ENCODE data around the gene SLC10A7.

SLC10A7 gene

DNA sequence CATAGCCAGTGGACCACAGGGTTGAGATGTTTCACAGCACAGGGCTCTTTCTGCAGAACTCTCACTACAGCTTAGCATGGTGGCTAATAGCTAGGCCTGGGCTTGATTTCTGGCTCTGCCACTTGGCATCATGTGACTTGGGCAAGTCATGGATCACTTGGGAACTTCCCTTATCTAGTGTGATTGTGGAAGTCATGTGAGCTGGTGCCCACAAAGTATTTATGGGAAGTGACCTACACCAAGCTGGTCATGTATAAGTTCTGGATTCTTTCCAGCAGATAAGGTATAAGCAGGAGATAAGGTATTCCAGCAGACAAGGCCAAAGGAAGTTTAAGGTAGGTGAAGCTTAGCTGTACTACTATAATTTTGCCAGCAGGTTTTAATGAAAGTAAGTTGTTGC is 246.4 kb downstream of the SLC10A7 start:
- Histone ChIP-seq H3K4me1 (ENCODE audit: insufficient read depth, low read length, severe bottlenecking) (no peaks in the 10 kb centered on the region), H3K9me3 (ENCODE audit: low read length) (no peaks in the 10 kb centered on the region), H3K4me2 (ENCODE audit: low read length) (no peak overlapping the region), H3F3A (ENCODE audit: insufficient read depth, low read length) (no peaks in the 10 kb centered on the region), H2AFZ (ENCODE audit: low read length) (no peak overlapping the region), H3K27ac (ENCODE audit: low read depth, low read length, poor library complexity, severe bottlenecking) (no peak overlapping the region), H3K9me2 (ENCODE audit: low read depth, low read length) (no peaks in the 10 kb centered on the region), H3K79me2 (ENCODE audit: insufficient read depth, low read length) (no peaks in the 10 kb centered on the region), H3K4me3 (ENCODE audit: low read depth, low read length, poor library complexity, severe bottlenecking) (no peak overlapping the region), H3K9ac (ENCODE audit: low read length) (no peak overlapping the region), H4K20me1 (ENCODE audit: insufficient read depth, low read length) (no peaks in the 10 kb centered on the region), H3K27me3 (ENCODE audit: insufficient read depth, low read length) (no peaks in the 10 kb centered on the region), H3K36me3 (ENCODE audit: insufficient read depth, low read length) (no peaks in the 10 kb centered on the region)
- no peak for TF ChIP-seq EZH2 (IDR thresholded peaks at IDR 0.05; ENCODE audit: borderline replicate concordance, low read length)
- TF ChIP-seq, protein P1, sequence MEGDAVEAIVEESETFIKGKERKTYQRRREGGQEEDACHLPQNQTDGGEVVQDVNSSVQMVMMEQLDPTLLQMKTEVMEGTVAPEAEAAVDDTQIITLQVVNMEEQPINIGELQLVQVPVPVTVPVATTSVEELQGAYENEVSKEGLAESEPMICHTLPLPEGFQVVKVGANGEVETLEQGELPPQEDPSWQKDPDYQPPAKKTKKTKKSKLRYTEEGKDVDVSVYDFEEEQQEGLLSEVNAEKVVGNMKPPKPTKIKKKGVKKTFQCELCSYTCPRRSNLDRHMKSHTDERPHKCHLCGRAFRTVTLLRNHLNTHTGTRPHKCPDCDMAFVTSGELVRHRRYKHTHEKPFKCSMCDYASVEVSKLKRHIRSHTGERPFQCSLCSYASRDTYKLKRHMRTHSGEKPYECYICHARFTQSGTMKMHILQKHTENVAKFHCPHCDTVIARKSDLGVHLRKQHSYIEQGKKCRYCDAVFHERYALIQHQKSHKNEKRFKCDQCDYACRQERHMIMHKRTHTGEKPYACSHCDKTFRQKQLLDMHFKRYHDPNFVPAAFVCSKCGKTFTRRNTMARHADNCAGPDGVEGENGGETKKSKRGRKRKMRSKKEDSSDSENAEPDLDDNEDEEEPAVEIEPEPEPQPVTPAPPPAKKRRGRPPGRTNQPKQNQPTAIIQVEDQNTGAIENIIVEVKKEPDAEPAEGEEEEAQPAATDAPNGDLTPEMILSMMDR (IDR thresholded peaks at IDR 0.05; ENCODE audit: low read length): no peak

DNA sequence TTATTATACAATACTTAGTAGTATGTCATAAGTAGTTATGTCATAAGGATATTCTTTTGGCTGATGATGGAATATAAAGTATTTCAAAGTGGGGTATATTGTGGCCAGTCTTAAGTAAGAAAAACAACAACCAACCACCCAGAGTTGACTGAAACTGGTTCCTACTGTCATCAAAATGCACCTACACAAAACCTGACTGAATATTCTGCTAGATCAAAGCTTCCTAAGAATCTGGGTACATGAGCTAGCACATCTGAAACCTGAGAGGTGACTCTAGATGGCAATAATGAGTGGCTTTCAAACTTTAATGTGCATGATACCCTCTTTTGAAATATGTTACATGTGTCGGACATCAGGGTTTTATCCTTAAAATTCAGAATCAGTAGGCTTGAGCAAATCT is 247.0 kb downstream of the SLC10A7 start:
- no peak overlapping the region for H3K27ac ChIP-seq (ENCODE audit: low read depth, low read length, poor library complexity, severe bottlenecking)
- no peak overlapping the region for H2AFZ ChIP-seq (ENCODE audit: low read length)
- no peak overlapping the region for H3K9ac ChIP-seq (ENCODE audit: low read length)
- no peaks in the 10 kb centered on the region for H3K9me2 ChIP-seq (ENCODE audit: low read depth, low read length)
- no peaks in the 10 kb centered on the region for H3K9me3 ChIP-seq (ENCODE audit: low read length)
- TF ChIP-seq EZH2 (IDR thresholded peaks at IDR 0.05; ENCODE audit: borderline replicate concordance, low read length): no peak
- TF ChIP-seq, protein P1 (IDR thresholded peaks at IDR 0.05; ENCODE audit: low read length): no peak
- H4K20me1 ChIP-seq (ENCODE audit: insufficient read depth, low read length): no peaks in the 10 kb centered on the region
- H3K4me1 ChIP-seq (ENCODE audit: insufficient read depth, low read length, severe bottlenecking): no peaks in the 10 kb centered on the region
- no peaks in the 10 kb centered on the region for H3K27me3 ChIP-seq (ENCODE audit: insufficient read depth, low read length)
- no peak overlapping the region for H3K4me3 ChIP-seq (ENCODE audit: low read depth, low read length, poor library complexity, severe bottlenecking)
- no peaks in the 10 kb centered on the region for H3K36me3 ChIP-seq (ENCODE audit: insufficient read depth, low read length)
- H3F3A ChIP-seq (ENCODE audit: insufficient read depth, low read length): no peaks in the 10 kb centered on the region
- H3K79me2 ChIP-seq (ENCODE audit: insufficient read depth, low read length): no peaks in the 10 kb centered on the region
- H3K4me2 ChIP-seq (ENCODE audit: low read length): no peak overlapping the region

- no peak overlapping the region for H2AFZ ChIP-seq (ENCODE audit: low read length)
- no peaks in the 10 kb centered on the region for H3K9me3 ChIP-seq (ENCODE audit: low read length)
- H3K4me2 ChIP-seq (ENCODE audit: low read length): no peak overlapping the region
- peaks cover 3% of the 10 kb centered on the region for H3K4me1 ChIP-seq (ENCODE audit: insufficient read depth, low read length, severe bottlenecking)
- TF ChIP-seq EZH2 (IDR thresholded peaks at IDR 0.05; ENCODE audit: borderline replicate concordance, low read length): no peak
- TF ChIP-seq, protein P1 (IDR thresholded peaks at IDR 0.05; ENCODE audit: low read length): no peak
- no peaks in the 10 kb centered on the region for H3K36me3 ChIP-seq (ENCODE audit: insufficient read depth, low read length)
- H3K27ac ChIP-seq (ENCODE audit: low read depth, low read length, poor library complexity, severe bottlenecking): no peak overlapping the region
- H3K79me2 ChIP-seq (ENCODE audit: insufficient read depth, low read length): no peaks in the 10 kb centered on the region
- H3K9ac ChIP-seq (ENCODE audit: low read length): no peak overlapping the region
- no peaks in the 10 kb centered on the region for H4K20me1 ChIP-seq (ENCODE audit: insufficient read depth, low read length)
- no peaks in the 10 kb centered on the region for H3K27me3 ChIP-seq (ENCODE audit: insufficient read depth, low read length)
- no peak overlapping the region for H3K4me3 ChIP-seq (ENCODE audit: low read depth, low read length, poor library complexity, severe bottlenecking)
- no peaks in the 10 kb centered on the region for H3K9me2 ChIP-seq (ENCODE audit: low read depth, low read length)
- H3F3A ChIP-seq (ENCODE audit: insufficient read depth, low read length): no peaks in the 10 kb centered on the region
Measured at GRCh38 chr4:146273204-146273901, 248.4 kb downstream of the SLC10A7 start.

Measured in OCI-LY1 (cell line).